Omental fat pad (tissue), 4 donors: ENCODE measurements around the gene OGFR. TPM values are rescaled to one million over a fixed set of nuclear protein-coding genes. Genes with fewer than 3 reads are reported as not detected.

ENCODE experiments used
- ATAC-seq: fragments of 150-250 bp; one replicate; pipeline ENCODE4 v1.9.1; 2016; ENCODE audit warnings: mild to moderate bottlenecking, moderate library complexity; ENCODE audit not compliant: low FRiP score
- DNase-seq: peaks from one replicate; pipeline ENCODE4 v3.0.0-alpha.2; 2019; ENCODE audit warnings: low spot score
- total RNA-seq, 4 donors: library from RNA; depleted of rRNA; stranded (reverse); fragments of >200 nt; gene quantifications; one replicate each; pipeline ENCODE4 v1.1.0, GENCODE V29; 2016
- TF ChIP-seq, protein P1 (sequence below), 3 donors: fragments of 450-650 bp; IDR thresholded peaks; one replicate each; pipeline ENCODE4 v1.5.1; 2016 to 2017; ENCODE audit warnings: antibody characterized with exemption in 3 of 3, mild to moderate bottlenecking in 3 of 3, moderate library complexity in 2 of 3

OGFR gene
- total RNA-seq, 4 donors from 2014 or later, result 34.0 to 84.2 (median 52.8) TPM

DNA sequence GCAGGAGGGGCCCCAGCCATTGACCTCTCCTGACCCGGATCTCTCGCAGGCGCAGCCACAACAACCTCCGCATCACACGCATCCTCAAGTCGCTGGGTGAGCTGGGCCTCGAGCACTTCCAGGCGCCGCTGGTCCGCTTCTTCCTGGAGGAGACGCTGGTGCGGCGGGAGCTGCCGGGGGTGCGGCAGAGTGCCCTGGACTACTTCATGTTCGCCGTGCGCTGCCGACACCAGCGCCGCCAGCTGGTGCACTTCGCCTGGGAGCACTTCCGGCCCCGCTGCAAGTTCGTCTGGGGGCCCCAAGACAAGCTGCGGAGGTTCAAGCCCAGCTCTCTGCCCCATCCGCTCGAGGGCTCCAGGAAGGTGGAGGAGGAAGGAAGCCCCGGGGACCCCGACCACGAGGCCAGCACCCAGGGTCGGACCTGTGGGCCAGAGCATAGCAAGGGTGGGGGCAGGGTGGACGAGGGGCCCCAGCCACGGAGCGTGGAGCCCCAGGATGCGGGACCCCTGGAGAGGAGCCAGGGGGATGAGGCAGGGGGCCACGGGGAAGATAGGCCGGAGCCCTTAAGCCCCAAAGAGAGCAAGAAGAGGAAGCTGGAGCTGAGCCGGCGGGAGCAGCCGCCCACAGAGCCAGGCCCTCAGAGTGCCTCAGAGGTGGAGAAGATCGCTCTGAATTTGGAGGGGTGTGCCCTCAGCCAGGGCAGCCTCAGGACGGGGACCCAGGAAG lies 7.7 kb downstream of the OGFR start:
- DNase-seq, result no peak
- TF ChIP-seq, protein P1, sequence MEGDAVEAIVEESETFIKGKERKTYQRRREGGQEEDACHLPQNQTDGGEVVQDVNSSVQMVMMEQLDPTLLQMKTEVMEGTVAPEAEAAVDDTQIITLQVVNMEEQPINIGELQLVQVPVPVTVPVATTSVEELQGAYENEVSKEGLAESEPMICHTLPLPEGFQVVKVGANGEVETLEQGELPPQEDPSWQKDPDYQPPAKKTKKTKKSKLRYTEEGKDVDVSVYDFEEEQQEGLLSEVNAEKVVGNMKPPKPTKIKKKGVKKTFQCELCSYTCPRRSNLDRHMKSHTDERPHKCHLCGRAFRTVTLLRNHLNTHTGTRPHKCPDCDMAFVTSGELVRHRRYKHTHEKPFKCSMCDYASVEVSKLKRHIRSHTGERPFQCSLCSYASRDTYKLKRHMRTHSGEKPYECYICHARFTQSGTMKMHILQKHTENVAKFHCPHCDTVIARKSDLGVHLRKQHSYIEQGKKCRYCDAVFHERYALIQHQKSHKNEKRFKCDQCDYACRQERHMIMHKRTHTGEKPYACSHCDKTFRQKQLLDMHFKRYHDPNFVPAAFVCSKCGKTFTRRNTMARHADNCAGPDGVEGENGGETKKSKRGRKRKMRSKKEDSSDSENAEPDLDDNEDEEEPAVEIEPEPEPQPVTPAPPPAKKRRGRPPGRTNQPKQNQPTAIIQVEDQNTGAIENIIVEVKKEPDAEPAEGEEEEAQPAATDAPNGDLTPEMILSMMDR (IDR thresholded peaks at IDR 0.05), result no peak
- ATAC-seq, result no peak

DNA sequence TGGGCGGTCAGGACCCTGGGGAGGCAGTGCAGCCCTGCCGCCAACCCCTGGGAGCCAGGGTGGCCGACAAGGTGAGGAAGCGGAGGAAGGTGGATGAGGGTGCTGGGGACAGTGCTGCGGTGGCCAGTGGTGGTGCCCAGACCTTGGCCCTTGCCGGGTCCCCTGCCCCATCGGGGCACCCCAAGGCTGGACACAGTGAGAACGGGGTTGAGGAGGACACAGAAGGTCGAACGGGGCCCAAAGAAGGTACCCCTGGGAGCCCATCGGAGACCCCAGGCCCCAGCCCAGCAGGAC lies 8.2 kb downstream of the OGFR start:
- no peak for DNase-seq
- TF ChIP-seq, protein P1 (IDR thresholded peaks at IDR 0.05), result no peak
- ATAC-seq, result no peak

DNA sequence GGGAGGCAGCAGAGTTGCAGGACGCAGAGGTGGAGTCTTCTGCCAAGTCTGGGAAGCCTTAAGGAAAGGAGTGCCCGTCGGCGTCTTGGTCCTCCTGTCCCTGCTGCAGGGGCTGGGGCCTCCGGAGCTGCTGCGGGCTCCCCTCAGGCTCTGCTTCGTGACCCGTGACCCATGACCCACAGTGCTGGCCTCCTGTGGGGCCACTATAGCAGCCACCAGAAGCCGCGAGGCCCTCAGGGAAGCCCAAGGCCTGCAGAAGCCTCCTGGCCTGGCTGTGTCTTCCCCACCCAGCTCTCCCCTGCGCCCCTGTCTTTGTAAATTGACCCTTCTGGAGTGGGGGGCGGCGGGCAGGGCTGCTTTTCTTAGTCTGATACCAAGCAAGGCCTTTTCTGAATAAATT lies 9.0 kb downstream of the OGFR start:
- TF ChIP-seq, protein P1 (IDR thresholded peaks at IDR 0.05), result no peak
- ATAC-seq, result no peak
- DNase-seq, result no peak

DNA sequence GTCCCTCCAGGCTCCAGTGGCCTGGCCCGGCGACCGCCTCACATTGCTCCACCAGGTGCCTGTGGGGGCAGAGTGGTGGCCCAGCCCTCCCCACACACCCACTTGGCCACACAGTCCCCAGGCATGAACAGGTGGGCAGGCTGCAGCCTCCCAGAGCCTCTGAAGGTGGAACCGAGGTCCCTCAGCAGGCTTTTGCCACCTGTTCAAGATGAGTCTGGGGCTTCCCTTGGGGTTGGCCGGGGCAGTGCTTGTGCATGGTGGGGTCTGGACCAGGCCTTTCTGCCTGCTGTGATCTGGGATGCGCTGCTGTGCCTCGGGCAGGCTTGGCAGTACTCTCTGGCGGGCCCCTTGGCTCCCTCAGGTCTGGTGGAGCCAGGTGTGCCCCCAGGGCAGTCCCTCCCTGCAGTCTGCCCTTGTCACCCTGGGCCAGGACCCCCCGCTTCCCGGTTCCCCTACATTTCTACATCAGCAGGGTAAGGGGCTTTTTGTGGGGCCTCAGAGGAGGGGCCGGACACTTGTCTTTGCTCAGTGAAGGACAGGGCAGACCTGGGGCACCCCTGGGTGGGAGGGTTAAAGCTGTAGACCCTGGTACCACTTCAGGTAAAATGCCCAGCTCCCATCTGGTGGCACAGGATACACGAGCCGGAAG lies 9.5 kb downstream of the OGFR start:
- TF ChIP-seq, protein P1 (IDR thresholded peaks at IDR 0.05), result no peak
- DNase-seq (no peak), ATAC-seq (no peak)

DNA sequence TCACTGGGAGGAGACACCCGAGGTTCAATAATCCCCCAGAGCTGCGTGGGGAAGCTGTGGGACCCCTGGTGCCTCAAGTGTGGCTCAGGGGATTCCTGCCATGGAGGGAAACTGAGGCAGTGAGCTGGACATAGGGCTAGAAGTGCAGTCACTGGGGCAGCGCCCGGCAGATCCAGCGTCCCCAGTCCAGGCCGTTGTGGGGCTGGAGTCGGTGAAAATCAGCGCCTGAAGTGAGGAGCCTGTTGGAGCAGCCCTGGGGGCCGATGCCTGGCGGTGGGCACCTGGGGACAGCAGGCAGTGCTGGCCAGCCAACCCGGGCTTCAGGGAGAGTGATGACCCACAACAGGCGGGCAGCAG lies 10.1 kb downstream of the OGFR start:
- TF ChIP-seq, protein P1 (IDR thresholded peaks at IDR 0.05), result no peak
- ATAC-seq (no peak), DNase-seq (no peak)

DNA sequence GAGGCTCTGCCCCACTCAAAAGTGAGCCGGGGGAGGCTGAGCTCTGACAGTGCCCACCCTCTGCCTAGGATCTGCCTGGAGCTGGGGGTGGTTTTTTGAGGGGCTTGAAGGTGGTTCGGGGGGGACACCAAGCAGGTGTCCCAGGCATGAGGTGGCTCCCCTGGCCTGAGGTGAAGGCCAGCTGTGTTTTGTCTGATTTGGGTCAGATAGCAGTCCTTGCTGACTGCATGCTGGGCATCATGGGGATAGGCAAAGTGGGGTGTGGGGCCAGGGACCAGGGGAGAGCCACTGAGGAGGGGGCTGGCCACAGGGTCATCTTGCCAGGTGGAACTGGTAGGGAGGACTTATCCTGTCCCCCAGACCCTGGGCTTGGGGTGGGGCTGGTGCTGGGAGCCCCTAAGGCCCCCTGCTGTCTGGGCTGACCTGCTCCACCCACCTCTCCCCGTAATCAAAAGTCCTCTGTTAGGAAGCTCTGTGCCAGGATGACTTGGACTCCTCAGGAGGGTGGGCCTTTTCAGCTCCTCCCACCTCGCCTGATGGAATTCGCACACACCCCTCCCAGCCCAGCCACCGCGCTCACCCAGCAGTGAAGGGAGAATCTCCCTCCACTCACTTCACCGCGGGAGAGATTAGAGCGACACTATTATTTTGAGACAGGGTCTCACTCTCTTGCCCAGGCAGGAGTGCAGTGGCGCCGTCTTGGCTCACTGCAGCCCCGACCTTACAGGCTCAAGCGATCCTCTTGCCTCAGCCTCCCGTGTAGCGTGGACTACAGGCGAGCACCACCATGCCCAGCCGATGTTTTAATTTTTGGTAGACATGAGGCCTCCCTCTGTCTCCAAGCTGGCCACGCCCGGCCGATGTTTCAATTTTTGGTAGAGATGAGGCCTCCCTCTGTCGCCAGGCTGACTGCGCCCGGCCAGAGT lies 10.7 kb downstream of the OGFR start:
- TF ChIP-seq, protein P1 (IDR thresholded peaks at IDR 0.05), result no peak
- peak; percentile 44 for ATAC-seq
- DNase-seq, result no peak
